WTC11 (cell line): ENCODE results near the gene PALM2AKAP2. TPM values are rescaled to one million over a fixed set of nuclear protein-coding genes. Genes with fewer than 3 reads are reported as not detected.

ENCODE experiments used
- ATAC-seq: fragments of 200-7000 bp; cut with Tn5 transposase; 2 replicates; pipeline ENCODE4 v1.10.0; 2021; ENCODE audit warnings: mild to moderate bottlenecking, moderate library complexity
- CTCF ChIA-PET: fragments of 300-600 bp; sonication (Branson Sonifier 250); formaldehyde crosslinking; loops from one replicate; lab custom pipeline; 2021; ENCODE audit warnings: antibody characterized with exemption; lab: Charles Lee
- POLR2A ChIA-PET: fragments of 350-600 bp; sonication (Branson Sonifier 250); formaldehyde crosslinking; loops from one replicate; lab custom pipeline; 2021; ENCODE audit warnings: antibody characterized with exemption; lab: Charles Lee
- DNase-seq: peaks from one replicate; pipeline ENCODE4 v3.0.0; 2021; ENCODE audit warnings: low spot score
- H3K27ac Mint-ChIP-seq: 2 replicates; pipeline ENCODE4 v1.8.0; 2021; ENCODE audit warnings: mixed read lengths
- H3K27me3 Mint-ChIP-seq: 2 replicates; pipeline ENCODE4 v1.8.0; 2021; ENCODE audit warnings: low read depth, mild to moderate bottlenecking, moderate library complexity, mixed read lengths
- H3K36me3 Mint-ChIP-seq: 2 replicates; pipeline ENCODE4 v1.8.0; 2021; ENCODE audit warnings: mixed read lengths
- H3K4me1 Mint-ChIP-seq: 2 replicates; pipeline ENCODE4 v1.8.0; 2022; ENCODE audit warnings: mixed read lengths
- H3K4me3 Mint-ChIP-seq: 2 replicates; pipeline ENCODE4 v1.8.0; 2021; ENCODE audit warnings: mild to moderate bottlenecking, moderate library complexity, mixed read lengths
- H3K9me3 Mint-ChIP-seq: 2 replicates; pipeline ENCODE4 v1.8.0; 2021; ENCODE audit warnings: mixed read lengths
- AFF4 ChIP-seq: sonication (generic); formaldehyde crosslinking; IDR thresholded peaks from 2 replicates; pipeline ENCODE4 v1.8.1; 2023; ENCODE audit warnings: mild to moderate bottlenecking, missing genetic modification reagents, borderline replicate concordance
- ATF2 ChIP-seq: sonication (generic); formaldehyde crosslinking; IDR thresholded peaks from 2 replicates; pipeline ENCODE4 v1.8.1; 2022; ENCODE audit warnings: low read depth, missing genetic modification reagents, borderline replicate concordance
- CBFB ChIP-seq: sonication (generic); formaldehyde crosslinking; IDR thresholded peaks from 2 replicates; pipeline ENCODE4 v1.8.1; 2022; ENCODE audit warnings: mild to moderate bottlenecking, low read depth, missing genetic modification reagents
- CREM ChIP-seq: sonication (generic); formaldehyde crosslinking; IDR thresholded peaks from 2 replicates; pipeline ENCODE4 v1.8.1; 2022; ENCODE audit warnings: mild to moderate bottlenecking, missing genetic modification reagents, moderate library complexity
- CTCF ChIP-seq: fragments of 200-600 bp; IDR thresholded peaks from 2 replicates; pipeline ENCODE4 v1.8.0; 2022; ENCODE audit warnings: antibody characterized with exemption
- E2F1 ChIP-seq: sonication (generic); formaldehyde crosslinking; IDR thresholded peaks from 2 replicates; pipeline ENCODE4 v1.8.0; 2022; ENCODE audit warnings: mild to moderate bottlenecking, missing genetic modification reagents
- E2F4 ChIP-seq: sonication (generic); formaldehyde crosslinking; IDR thresholded peaks from 2 replicates; pipeline ENCODE4 v1.8.1; 2022; ENCODE audit warnings: low read depth, mild to moderate bottlenecking, moderate library complexity, missing genetic modification reagents, borderline replicate concordance
- ELF4 ChIP-seq: sonication (generic); formaldehyde crosslinking; IDR thresholded peaks from 2 replicates; pipeline ENCODE4 v1.8.1; 2022; ENCODE audit warnings: low read depth, mild to moderate bottlenecking, moderate library complexity, missing genetic modification reagents
- EMX1 ChIP-seq: fragments of 250-450 bp; sonication (Bioruptor Pico); IDR thresholded peaks from 2 replicates; pipeline ENCODE4 v1.8.0; 2021; ENCODE audit warnings: mild to moderate bottlenecking
- GABPB1 ChIP-seq: sonication (generic); formaldehyde crosslinking; IDR thresholded peaks from 2 replicates; pipeline ENCODE4 v1.8.1; 2023; ENCODE audit warnings: mild to moderate bottlenecking, missing genetic modification reagents
- HMGA2 ChIP-seq: fragments of 250-450 bp; sonication (Bioruptor Pico); IDR thresholded peaks from 2 replicates; pipeline ENCODE4 v1.4.0; 2021; ENCODE audit warnings: mild to moderate bottlenecking, moderate library complexity
- JAZF1 ChIP-seq: fragments of 250-450 bp; sonication (Bioruptor Pico); IDR thresholded peaks from 2 replicates; pipeline ENCODE4 v1.9.0; 2021; ENCODE audit warnings: moderate library complexity, mild to moderate bottlenecking, inconsistent platforms
- KAT7 ChIP-seq: sonication (generic); formaldehyde crosslinking; IDR thresholded peaks from 2 replicates; pipeline ENCODE4 v1.8.1; 2023; ENCODE audit warnings: missing genetic modification reagents, mild to moderate bottlenecking, borderline replicate concordance
- NR1H2 ChIP-seq: sonication (generic); formaldehyde crosslinking; IDR thresholded peaks from 2 replicates; pipeline ENCODE4 v1.9.0; 2021; ENCODE audit warnings: mild to moderate bottlenecking, moderate library complexity, missing genetic modification reagents
- RELA ChIP-seq: sonication (generic); formaldehyde crosslinking; IDR thresholded peaks from 2 replicates; pipeline ENCODE4 v1.8.1; 2022; ENCODE audit warnings: missing genetic modification reagents, mild to moderate bottlenecking, borderline replicate concordance
- USF1 ChIP-seq: sonication (generic); formaldehyde crosslinking; IDR thresholded peaks from 2 replicates; pipeline ENCODE4 v1.8.0; 2022; ENCODE audit warnings: mild to moderate bottlenecking, missing genetic modification reagents
- ZNF219 ChIP-seq: sonication (generic); formaldehyde crosslinking; IDR thresholded peaks from 2 replicates; pipeline ENCODE4 v1.8.0; 2023; ENCODE audit warnings: missing genetic modification reagents, mild to moderate bottlenecking, borderline replicate concordance
- ZNF263 ChIP-seq: sonication (generic); formaldehyde crosslinking; IDR thresholded peaks from 2 replicates; pipeline ENCODE4 v1.8.1; 2022; ENCODE audit warnings: low read depth, mild to moderate bottlenecking, moderate library complexity, missing genetic modification reagents
- ZNF671 ChIP-seq: fragments of 250-450 bp; sonication (Bioruptor Pico); IDR thresholded peaks from 2 replicates; pipeline ENCODE4 v1.8.0; 2021; ENCODE audit warnings: mild to moderate bottlenecking
- total RNA-seq: library from RNA; stranded (reverse); gene quantifications from 3 replicates; pipeline ENCODE4 v1.2.3, GENCODE V29; 2021

Gene PALM2AKAP2
- total RNA-seq, 1 experiment from 2014 or later = 7.0 TPM

- no peak for TF ChIP-seq E2F4 (CRISPR knock-in tag)
- no peak for TF ChIP-seq ATF2 (CRISPR knock-in tag)
- no peak for TF ChIP-seq E2F1
- TF ChIP-seq HMGA2 (CRISPR knock-in tag) = no peak
- TF ChIP-seq ZNF671 (CRISPR knock-in tag) = no peak
- no peak for TF ChIP-seq KAT7 (CRISPR knock-in tag)
Measured at GRCh38 chr9:109730228-109730627, 49.8 kb upstream of the PALM2AKAP2 start (continued).

- POLR2A ChIA-PET = no interaction called here
- DNase-seq = no peak
- Mint-ChIP-seq H3K4me1 (peaks cover 13% of the 10 kb centered on the region), H3K9me3 (no peaks in the 10 kb centered on the region), H3K27ac (no peak overlapping the region), H3K36me3 (no peaks in the 10 kb centered on the region), H3K4me3 (no peak overlapping the region)
- ATAC-seq = no peak
- TF ChIP-seq CREM (CRISPR knock-in tag) (no peak), EMX1 (CRISPR knock-in tag) (no peak), AFF4 (CRISPR knock-in tag) (no peak), USF1 (CRISPR knock-in tag) (no peak), ELF4 (no peak), JAZF1 (CRISPR knock-in tag) (no peak)
- TF ChIP-seq, all 79 proteins: peak for 0
- H3K27me3 Mint-ChIP-seq = no peaks in the 10 kb centered on the region
- CTCF ChIA-PET = no interaction called here
Measured at GRCh38 chr9:109733690-109734089, 46.3 kb upstream of the PALM2AKAP2 start.

GRCh38 chr9:109734814-109735213, 45.2 kb upstream of the PALM2AKAP2 start:
- H3K4me1 Mint-ChIP-seq = peaks cover 13% of the 10 kb centered on the region
- ATAC-seq (no peak), DNase-seq (no peak)
- no peak overlapping the region for H3K27ac Mint-ChIP-seq
- no peak overlapping the region for H3K4me3 Mint-ChIP-seq
- POLR2A ChIA-PET = interaction anchor here (0.8 kb wide), 1 partner anchor 12 kb away, joined by 3 read pairs; no protein-coding TSS in a partner anchor
- H3K36me3 Mint-ChIP-seq = no peaks in the 10 kb centered on the region
- no peaks in the 10 kb centered on the region for H3K27me3 Mint-ChIP-seq
- CTCF ChIA-PET = interaction anchor here (0.5 kb wide), 1 partner anchor 169 kb away, joined by 4 read pairs; no protein-coding TSS in a partner anchor
- H3K9me3 Mint-ChIP-seq = no peaks in the 10 kb centered on the region
- TF ChIP-seq GABPB1 (CRISPR knock-in tag) (no peak), CREM (CRISPR knock-in tag) (no peak), ZNF263 (CRISPR knock-in tag) (no peak), CBFB (no peak), CTCF (no peak), NR1H2 (CRISPR knock-in tag) (no peak), AFF4 (CRISPR knock-in tag) (no peak), RELA (no peak), ZNF219 (CRISPR knock-in tag) (no peak)
